Activated T-cell treated with anti-CD3 and anti-CD28 coated beads, Interleukin-2, amount 50 U/mL, for 24 hours (primary cell): ENCODE data around the gene MXI1.
A peak's percentile ranks its signal among the peaks of the same experiment; 100 is the strongest.

Experiments used
- DNase-seq: peaks from one replicate; pipeline ENCODE4 v3.0.0-alpha.2; 2020
- H3K27ac Mint-ChIP-seq: 2 replicates; pipeline ENCODE4 v1.8.0; 2020; ENCODE audit warnings: mild to moderate bottlenecking, mixed read lengths
- H3K27me3 Mint-ChIP-seq: 2 replicates; pipeline ENCODE4 v1.8.0; 2020; ENCODE audit warnings: mixed read lengths
- H3K36me3 Mint-ChIP-seq: 2 replicates; pipeline ENCODE4 v1.8.0; 2020; ENCODE audit warnings: low read depth, mixed read lengths
- H3K4me1 Mint-ChIP-seq: 2 replicates; pipeline ENCODE4 v1.8.0; 2020; ENCODE audit warnings: low read depth, mixed read lengths
- H3K4me3 Mint-ChIP-seq: 2 replicates; pipeline ENCODE4 v1.8.0; 2020; ENCODE audit warnings: mild to moderate bottlenecking, moderate library complexity, mixed read lengths
- H3K9me3 Mint-ChIP-seq: 2 replicates; pipeline ENCODE4 v1.8.0; 2020; ENCODE audit warnings: mixed read lengths

Gene MXI1

DNA sequence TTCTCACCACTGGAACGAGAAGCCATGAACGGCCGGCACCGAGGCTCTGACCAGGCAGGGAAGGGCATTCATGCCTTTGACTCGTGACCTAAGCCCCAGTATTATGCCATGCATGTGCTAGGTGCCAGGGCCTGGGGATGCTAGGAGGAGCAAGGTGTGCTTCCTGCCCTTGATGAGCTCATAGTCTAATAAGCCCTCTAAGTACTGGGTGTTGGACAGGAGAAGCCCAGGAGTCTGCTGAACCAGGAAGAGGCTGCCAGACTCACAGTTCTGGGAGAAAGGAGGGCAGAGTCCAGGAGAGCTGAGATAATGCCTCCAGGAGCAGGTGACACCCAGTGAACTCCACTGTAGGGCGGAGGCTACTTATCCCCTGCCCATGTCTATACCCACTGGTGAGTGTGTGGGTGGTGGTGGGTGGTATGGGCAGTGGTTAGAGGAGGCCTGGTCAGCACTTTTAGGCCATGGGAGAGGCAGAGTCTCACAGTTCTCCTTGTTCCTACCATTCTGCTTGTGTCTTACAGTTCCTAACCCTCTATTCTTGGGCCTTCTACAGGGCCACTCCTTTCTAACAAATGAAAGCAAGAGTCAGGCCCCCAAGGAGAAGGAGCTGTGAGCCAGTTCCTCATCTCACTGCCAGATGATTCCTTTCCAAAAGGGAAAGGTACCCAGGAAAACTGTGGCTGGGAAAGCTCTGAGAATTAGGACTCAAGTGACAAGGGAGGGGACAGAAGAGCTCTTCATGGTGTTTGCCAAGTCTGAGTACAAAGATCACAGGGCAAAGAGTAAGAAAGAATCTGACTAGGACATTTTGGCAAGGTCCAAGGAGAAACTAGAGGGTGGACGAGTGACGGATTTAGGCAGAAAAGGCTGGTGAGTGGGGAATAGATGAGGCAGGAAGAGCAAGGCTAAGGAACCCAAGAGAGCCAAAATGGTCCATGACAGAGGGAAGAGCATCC is 3.6 kb upstream of the MXI1 start:
- peaks cover 12% of the 10 kb centered on the region for H3K27me3 Mint-ChIP-seq
- H3K4me1 Mint-ChIP-seq: peaks cover 19% of the 10 kb centered on the region
- no peaks in the 10 kb centered on the region for H3K9me3 Mint-ChIP-seq
- DNase-seq: no peak
- no peak overlapping the region for H3K4me3 Mint-ChIP-seq
- H3K27ac Mint-ChIP-seq: no peak overlapping the region
- H3K36me3 Mint-ChIP-seq: peaks cover 2% of the 10 kb centered on the region

DNA sequence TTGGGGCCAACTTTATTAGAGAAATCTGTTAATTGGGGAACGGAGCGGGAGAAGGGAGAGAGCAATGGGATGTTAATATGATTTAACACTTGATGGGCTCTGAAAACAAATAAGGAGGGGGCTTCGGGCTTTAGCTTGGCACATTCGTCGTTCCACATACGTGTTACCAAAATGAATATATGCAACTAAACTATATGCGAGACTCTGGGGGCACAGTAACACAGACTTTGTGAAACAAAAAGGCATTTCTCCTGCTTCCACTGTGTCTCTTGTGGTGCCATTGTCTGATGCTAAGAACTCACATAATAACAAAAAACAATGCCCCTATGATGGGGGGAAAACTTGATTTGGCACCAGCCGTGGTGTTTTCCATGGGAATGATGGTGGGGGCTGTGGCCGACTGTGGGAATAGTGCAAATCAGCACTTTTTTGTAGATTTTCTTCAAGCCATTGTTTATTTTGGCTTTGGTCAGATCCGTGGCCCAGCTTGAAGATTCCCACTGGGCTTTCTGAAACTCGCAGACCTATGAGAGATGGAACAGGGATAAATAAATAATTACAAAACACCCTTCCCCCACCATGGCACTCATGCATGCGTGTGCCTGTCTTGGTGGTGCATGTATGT is 2.2 kb upstream of the MXI1 start:
- H3K27me3 Mint-ChIP-seq: peaks cover 12% of the 10 kb centered on the region
- peaks cover 26% of the 10 kb centered on the region for H3K4me1 Mint-ChIP-seq
- H3K9me3 Mint-ChIP-seq: no peaks in the 10 kb centered on the region
- no peak overlapping the region for H3K4me3 Mint-ChIP-seq
- no peak overlapping the region for H3K27ac Mint-ChIP-seq
- DNase-seq: no peak
- peaks cover 2% of the 10 kb centered on the region for H3K36me3 Mint-ChIP-seq

DNA sequence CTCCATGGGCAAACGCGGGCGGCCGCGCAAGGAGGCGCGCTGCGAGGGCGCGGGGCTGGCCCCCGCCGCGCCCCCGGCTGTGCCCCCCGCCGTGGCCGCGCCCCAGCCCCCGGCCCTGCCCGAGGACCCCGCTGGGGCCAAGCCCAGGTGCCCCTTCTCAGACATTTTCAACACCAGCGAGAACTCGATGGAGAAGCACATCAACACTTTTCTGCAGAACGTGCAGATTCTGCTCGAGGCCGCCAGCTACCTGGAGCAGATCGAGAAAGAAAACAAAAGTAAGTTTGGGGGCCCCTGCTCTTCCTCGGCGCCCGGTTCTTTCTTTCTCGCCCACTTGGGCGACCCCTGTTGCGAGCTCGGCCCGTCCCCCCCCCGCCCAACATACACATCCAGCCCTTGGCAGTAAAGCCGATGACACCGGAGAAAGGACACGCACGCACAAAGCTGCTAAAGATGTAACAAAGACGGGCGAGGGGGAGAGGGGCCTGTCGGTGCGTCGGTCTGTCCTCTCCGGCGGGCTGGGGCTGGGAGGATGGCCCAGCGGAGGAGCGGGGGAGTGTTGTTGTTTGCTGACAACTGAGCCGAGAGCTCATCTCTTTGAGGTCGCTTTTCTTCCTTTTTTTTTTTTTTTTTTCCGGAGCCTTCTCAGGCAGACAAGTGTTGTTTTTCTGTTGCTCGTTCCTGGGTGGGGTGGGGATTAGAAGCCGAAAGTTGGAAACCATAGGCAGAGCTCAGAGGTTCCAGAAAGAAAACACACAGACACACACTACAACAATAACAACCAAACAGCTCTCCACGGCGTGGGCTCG is 604 bp downstream of the MXI1 start:
- H3K27ac Mint-ChIP-seq: peak overlapping the region; percentile 78
- peak overlapping the region; percentile 87 for H3K4me3 Mint-ChIP-seq
- H3K36me3 Mint-ChIP-seq: peaks cover 4% of the 10 kb centered on the region
- peaks cover 52% of the 10 kb centered on the region for H3K4me1 Mint-ChIP-seq
- peak; percentile 64 for DNase-seq
- H3K9me3 Mint-ChIP-seq: no peaks in the 10 kb centered on the region
- peaks cover 12% of the 10 kb centered on the region for H3K27me3 Mint-ChIP-seq

DNA sequence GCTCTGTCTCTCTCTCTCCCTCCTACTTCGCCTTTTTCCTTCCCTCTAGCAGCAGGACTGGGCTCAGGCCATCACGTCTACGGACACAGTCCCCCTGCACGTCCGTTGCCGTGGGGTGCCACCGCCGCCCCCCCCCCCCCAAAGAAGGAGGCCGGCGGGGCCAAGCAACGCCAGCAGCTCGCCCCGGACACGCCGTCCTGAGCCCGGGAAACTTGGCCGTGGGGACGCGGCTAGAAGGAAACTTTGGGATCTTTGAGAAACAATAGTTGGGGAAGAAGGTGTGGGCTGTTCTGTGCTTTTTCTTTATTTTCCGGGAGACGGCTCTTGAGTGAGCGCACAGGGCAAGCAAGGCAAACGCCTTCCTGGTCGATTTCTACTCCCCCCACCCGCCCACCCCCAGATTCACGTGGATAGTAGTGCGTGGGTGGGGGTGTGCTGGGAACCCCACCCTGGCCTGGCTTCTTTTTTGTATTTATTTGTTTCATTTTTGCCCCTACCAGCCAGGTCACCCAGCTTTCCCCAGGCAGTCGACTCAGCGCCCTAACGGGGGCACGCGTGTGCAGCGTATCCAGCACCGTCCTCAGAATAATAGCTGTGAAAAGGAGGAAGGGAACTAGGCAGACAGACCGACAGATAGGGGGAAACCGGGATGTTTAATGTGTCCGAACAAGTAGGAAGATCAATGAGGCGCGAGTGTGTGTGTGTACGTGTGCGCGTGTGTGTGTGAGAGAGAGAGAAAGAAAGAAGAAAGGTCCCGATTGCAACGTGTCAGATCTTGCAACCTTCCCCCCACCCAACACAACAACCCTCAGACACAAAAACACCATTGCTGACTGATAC is 1.4 kb downstream of the MXI1 start:
- H3K9me3 Mint-ChIP-seq: no peaks in the 10 kb centered on the region
- H3K36me3 Mint-ChIP-seq: peaks cover 4% of the 10 kb centered on the region
- H3K4me1 Mint-ChIP-seq: peaks cover 59% of the 10 kb centered on the region
- peaks cover 12% of the 10 kb centered on the region for H3K27me3 Mint-ChIP-seq
- peak overlapping the region; percentile 87 for H3K4me3 Mint-ChIP-seq
- DNase-seq: peak; percentile 56
- H3K27ac Mint-ChIP-seq: peak overlapping the region; percentile 88

DNA sequence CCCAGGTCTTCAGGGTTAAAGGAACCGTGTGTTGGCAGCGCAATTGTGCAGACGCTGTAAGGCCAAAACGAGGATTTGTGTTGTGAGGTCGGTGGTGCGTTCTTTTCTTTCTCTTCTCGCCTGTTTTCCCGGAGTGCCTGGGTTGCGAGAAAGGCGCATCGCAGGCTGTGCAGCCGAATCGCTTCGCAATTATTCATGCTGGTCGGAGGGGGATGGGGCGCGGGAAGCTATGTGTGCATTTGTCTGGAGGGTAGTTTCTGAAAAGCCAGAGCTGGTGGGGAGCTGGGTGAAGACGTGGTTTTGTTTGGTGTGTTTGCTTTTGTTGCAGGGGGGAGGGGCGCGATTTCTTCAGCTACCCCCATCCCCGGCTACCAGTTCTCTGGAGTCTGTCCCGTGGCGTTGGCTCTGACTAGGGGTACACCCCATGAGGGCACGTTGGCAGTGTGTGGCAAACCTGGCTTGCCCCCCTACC is 2.1 kb downstream of the MXI1 start:
- no peak for DNase-seq
- Mint-ChIP-seq H3K27me3 (peaks cover 12% of the 10 kb centered on the region), H3K9me3 (no peaks in the 10 kb centered on the region), H3K36me3 (peaks cover 4% of the 10 kb centered on the region), H3K27ac (peak overlapping the region; percentile 88), H3K4me1 (peaks cover 65% of the 10 kb centered on the region), H3K4me3 (peak overlapping the region; percentile 87)

DNA sequence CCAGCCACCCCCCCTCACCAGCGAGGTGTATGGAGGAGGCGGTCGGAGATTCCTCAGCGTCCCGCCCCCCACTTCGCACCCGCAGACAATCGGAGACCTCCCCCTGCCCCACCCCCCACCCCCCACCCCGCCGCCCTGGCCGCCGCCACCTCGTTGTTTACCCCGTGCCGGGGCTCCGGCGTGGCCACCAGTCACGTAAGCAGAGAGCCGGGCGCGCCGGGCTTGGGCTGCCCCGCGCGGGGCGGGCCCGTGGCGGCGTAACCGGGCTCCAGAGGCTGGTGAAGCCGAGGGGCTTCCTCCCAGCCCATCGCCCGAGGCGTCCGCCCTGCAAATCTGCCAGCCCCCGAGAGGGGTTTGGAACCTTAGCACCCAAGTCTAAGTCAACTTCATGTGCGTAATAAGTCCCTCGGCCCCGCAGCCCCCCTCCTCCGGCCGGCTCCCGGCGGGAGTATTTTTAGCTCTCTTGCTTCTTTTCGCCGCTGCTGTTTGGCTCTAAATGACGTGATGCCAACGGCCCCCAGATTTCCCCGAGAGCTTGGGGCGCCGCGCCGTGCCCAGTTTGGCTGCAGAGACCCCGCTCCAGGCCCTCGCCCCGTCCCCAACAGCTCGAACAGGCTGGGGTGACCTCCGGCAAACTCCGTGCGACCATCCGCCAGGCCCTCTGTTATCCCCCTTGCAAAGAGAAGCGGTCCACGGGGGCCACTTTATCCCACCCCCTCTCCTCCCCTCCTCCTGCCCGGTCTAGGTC is 2.7 kb downstream of the MXI1 start:
- DNase-seq: peak; percentile 75
- Mint-ChIP-seq H3K4me1 (peaks cover 68% of the 10 kb centered on the region), H3K9me3 (no peaks in the 10 kb centered on the region), H3K36me3 (peaks cover 4% of the 10 kb centered on the region), H3K27ac (peak overlapping the region; percentile 95), H3K4me3 (peak overlapping the region; percentile 88), H3K27me3 (peaks cover 12% of the 10 kb centered on the region)

DNA sequence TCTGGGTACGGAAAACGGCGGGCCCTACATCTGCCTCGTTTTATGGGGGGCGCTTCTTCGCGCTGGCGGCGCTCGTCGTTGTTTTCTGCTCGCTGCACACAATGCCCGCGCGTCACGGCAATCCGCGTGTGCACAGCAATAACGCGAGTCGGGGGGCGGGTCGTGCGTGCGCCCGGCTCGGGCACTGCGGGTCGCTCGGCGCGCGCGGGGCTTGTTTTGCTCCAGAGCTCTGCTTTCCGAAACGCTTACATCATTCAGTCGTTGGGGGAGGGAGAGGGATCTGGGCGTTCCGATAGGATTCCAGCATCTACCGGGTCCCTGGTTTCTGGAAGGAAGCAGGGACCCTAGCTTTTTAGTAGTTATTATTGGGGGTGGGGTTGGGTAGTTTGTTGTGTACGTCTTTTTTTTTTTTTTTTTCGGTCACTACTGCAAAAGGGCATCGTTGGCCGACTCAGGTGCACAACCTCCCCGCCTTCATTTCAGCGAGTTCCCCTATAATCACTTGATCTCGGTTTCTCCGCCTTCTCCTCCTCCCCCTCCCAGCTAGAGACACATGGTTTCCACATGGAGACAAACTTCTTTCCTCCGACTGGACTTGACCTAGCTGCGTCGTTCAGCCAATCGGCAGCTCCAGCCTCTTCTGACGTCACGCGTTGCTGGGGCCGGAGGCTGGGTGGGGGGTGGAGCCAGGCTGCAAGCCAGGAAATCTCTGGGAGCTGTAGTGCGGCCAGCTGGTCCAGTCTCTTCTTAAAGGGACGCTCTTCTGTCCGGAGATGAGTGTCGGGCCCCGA is 3.5 kb downstream of the MXI1 start:
- H3K9me3 Mint-ChIP-seq: no peaks in the 10 kb centered on the region
- H3K36me3 Mint-ChIP-seq: peaks cover 4% of the 10 kb centered on the region
- H3K27me3 Mint-ChIP-seq: peaks cover 12% of the 10 kb centered on the region
- H3K4me3 Mint-ChIP-seq: peak overlapping the region; percentile 88
- peak; percentile 94 for DNase-seq
- peak overlapping the region; percentile 95 for H3K27ac Mint-ChIP-seq
- H3K4me1 Mint-ChIP-seq: peaks cover 73% of the 10 kb centered on the region

DNA sequence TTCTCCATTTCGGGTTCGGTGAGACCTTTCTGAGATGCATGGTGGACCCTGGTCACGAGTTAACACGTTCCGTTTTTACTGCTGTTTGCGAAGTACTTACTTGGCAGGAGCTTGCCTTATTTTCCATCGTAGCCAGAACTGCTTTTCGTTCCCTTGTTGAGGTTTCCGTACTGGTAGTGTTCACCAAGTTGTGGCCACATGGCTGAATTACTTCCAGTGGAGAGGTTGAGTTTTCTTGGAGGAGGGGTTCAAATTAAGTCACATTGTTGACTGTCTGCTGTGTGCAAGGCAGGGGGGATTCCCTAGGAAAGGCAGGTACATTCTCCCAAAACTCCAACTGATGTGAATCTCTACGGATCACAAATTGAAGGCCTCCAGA is 4.0 kb downstream of the MXI1 start:
- no peaks in the 10 kb centered on the region for H3K9me3 Mint-ChIP-seq
- H3K27ac Mint-ChIP-seq: peak overlapping the region; percentile 95
- no peak for DNase-seq
- H3K4me3 Mint-ChIP-seq: peak overlapping the region; percentile 88
- peaks cover 70% of the 10 kb centered on the region for H3K4me1 Mint-ChIP-seq
- H3K36me3 Mint-ChIP-seq: peaks cover 4% of the 10 kb centered on the region
- H3K27me3 Mint-ChIP-seq: peaks cover 8% of the 10 kb centered on the region

DNA sequence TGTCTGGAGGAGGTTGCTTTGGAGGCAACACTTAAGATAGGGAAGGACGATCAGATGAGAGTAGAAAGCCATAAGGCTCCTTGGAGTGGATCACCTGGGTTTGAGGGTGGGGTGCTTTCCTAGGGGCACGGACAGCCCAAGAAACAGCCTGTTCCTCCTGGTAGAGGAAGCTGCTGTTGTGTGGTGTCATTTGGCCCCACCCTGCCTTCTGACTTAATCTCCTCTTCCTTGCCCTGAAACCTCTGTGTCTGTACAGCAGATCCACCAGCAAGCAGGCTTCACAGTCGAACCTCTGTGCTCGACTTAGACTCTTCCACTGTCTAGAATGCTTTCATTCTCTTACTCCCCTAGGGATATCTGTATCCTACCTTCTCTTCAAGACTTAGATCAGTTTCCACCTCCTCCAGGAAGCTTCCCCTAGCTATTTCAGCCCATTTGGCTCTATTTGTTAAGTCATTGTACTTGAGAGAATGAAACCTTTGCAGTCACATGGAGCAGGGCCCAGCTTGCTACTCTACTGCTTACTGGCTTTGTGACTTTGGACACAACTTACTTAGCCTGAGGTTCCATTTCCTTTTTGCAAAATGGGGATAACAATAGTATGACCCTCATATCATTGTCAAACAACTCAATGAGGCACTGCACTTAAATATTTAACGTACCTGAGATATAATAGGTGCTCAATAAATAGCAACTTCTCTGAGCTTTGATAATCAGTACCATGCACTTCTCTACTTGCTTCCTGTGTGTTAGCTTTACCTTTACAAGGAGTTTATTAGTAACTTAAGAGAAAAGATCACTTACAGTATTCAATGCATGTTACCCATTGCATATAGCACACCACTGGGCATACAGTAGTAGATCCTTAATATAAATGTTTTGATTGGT is 5.0 kb downstream of the MXI1 start:
- H3K4me1 Mint-ChIP-seq: peaks cover 61% of the 10 kb centered on the region
- DNase-seq: peak; percentile 58
- peak overlapping the region; percentile 95 for H3K27ac Mint-ChIP-seq
- H3K36me3 Mint-ChIP-seq: peaks cover 4% of the 10 kb centered on the region
- H3K9me3 Mint-ChIP-seq: no peaks in the 10 kb centered on the region
- peak overlapping the region; percentile 88 for H3K4me3 Mint-ChIP-seq
- H3K27me3 Mint-ChIP-seq: peaks cover under 1% of the 10 kb centered on the region

DNA sequence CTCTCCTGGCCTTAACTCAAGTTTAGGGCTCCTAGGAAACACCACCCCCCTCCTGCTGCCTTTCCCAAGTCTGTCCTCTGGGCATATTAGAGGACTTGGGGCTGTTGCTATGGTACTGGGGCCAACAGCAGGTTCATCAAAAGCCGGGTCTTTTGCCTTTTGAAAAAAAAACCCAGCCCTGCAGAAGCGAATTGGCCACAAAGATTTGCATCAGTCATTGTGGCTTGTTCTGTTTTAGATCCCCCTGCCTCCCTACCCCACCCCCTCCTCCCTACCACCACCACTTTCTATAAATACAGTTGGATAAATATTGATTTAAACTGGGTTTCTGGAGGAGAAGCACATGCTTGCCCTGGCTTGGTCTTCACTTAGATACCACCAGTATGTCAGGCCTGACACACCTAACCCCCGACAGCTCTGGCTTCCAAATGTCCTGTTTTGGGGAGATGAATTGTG is 7.0 kb downstream of the MXI1 start:
- Mint-ChIP-seq H3K4me3 (no peak overlapping the region), H3K36me3 (peaks cover 2% of the 10 kb centered on the region), H3K4me1 (peaks cover 56% of the 10 kb centered on the region), H3K27ac (no peak overlapping the region), H3K9me3 (no peaks in the 10 kb centered on the region), H3K27me3 (no peaks in the 10 kb centered on the region)
- DNase-seq: no peak

DNA sequence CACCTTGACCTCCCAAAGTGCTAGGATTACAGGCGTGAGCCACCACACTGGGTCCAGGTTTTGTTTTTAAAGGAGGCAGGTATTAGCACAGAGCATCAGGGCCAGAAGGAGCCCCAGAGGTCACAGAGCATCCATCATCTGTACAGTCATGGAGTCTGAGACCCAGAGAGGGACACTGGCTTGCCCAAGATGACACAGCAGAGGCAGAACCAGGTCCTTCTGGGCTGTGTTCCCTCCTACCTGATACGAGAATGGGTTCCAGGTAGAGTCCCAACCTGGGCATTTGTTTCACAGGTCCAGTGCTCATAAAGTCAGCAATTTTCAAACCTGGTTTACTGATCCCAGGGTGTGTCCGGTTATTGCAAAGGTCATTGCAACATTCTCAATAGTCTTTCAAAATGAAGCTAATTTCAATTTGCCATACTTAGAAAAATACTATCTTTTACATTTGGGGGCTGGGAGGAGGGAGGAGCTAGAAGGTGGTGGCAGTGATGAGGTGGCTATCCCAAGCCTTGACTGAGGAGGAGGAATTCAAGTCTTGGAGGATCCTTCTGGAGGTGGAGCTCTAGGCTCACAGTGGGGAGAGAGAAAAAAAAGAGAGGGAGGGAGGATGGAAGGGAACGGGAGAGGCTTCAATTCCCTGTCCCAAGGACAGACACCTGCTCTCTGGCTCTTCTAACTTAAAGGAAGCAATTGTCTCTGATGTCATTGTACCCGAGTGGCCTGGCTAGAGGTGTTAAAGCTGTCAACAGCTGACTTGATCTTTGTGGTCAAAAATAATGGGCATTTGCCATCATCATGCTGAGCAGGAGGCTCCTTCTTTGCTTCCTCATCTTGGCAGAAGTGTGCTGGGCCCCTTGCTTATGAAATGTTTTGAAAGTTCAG is 8.1 kb downstream of the MXI1 start:
- no peaks in the 10 kb centered on the region for H3K27me3 Mint-ChIP-seq
- H3K27ac Mint-ChIP-seq: no peak overlapping the region
- no peak for DNase-seq
- peaks cover 52% of the 10 kb centered on the region for H3K4me1 Mint-ChIP-seq
- H3K9me3 Mint-ChIP-seq: no peaks in the 10 kb centered on the region
- no peak overlapping the region for H3K4me3 Mint-ChIP-seq
- peaks cover 2% of the 10 kb centered on the region for H3K36me3 Mint-ChIP-seq
